Natural killer cell (primary cell): Measurements from ENCODE around the gene CNP. TPM values are rescaled to one million over a fixed set of nuclear protein-coding genes. Genes with fewer than 3 reads are reported as not detected.
A peak's percentile ranks its signal among the peaks of the same experiment; 100 is the strongest.

Experiments used
- ATAC-seq, 3 donors: fragments of 150-1000 bp in 2 of 3; fragments of 200-7000 bp in 1 of 3; cut with Tn5 transposase; 1 replicate in 1 of 3; 2 replicates in 2 of 3; pipeline ENCODE4 v1.10.0; 2021; ENCODE audit warnings: mild to moderate bottlenecking in 2 of 3, moderate library complexity in 2 of 3
- DNase-seq, 2 donors: peaks; one replicate each; pipeline versions ENCODE4 v3.0.0 to v3.0.0-alpha.2; 2013 to 2021; ENCODE audit warnings: mixed read lengths in 1 of 2
- H3K27ac ChIP-seq: one replicate; pipeline ENCODE4 v1.5.1; 2013; ENCODE audit warnings: mild to moderate bottlenecking, low read length
- H3K27me3 ChIP-seq: one replicate; pipeline ENCODE4 v1.6.1; 2013; ENCODE audit warnings: low read length; ENCODE audit not compliant: control insufficient read depth, insufficient read depth
- H3K36me3 ChIP-seq: one replicate; pipeline ENCODE4 v1.6.1; 2013; ENCODE audit warnings: low read length; ENCODE audit not compliant: control insufficient read depth, insufficient read depth
- H3K4me1 ChIP-seq: one replicate; pipeline ENCODE4 v1.6.1; 2013; ENCODE audit warnings: low read length; ENCODE audit not compliant: control insufficient read depth, insufficient read depth
- H3K4me3 ChIP-seq: one replicate; pipeline ENCODE4 v1.5.1; 2013; ENCODE audit warnings: low read length
- H3K9me3 ChIP-seq: one replicate; pipeline ENCODE4 v1.6.1; 2013; ENCODE audit warnings: low read length; ENCODE audit not compliant: control insufficient read depth, insufficient read depth
- H3K27ac Mint-ChIP-seq, 2 donors: one replicate each; pipeline ENCODE4 v1.8.0; 2022; ENCODE audit warnings: mild to moderate bottlenecking in 2 of 2, mixed read lengths in 2 of 2, moderate library complexity in 1 of 2
- H3K27me3 Mint-ChIP-seq, 2 donors: one replicate each; pipeline ENCODE4 v1.8.0; 2022; ENCODE audit warnings: low read depth in 2 of 2, mixed read lengths in 2 of 2
- H3K36me3 Mint-ChIP-seq: one replicate; pipeline ENCODE4 v1.8.0; 2022; ENCODE audit warnings: mixed read lengths
- H3K4me1 Mint-ChIP-seq, 2 donors: one replicate each; pipeline ENCODE4 v1.8.0; 2022; ENCODE audit warnings: mixed read lengths in 2 of 2
- H3K4me3 Mint-ChIP-seq: one replicate; pipeline ENCODE4 v1.8.0; 2022; ENCODE audit warnings: mild to moderate bottlenecking, moderate library complexity, mixed read lengths
- H3K9me3 Mint-ChIP-seq, 2 donors: one replicate each; pipeline ENCODE4 v1.8.0; 2022; ENCODE audit warnings: mixed read lengths in 2 of 2
- CTCF ChIP-seq: fragments of 200-600 bp; IDR thresholded peaks from one replicate; pipeline ENCODE4 v1.8.0; 2022; ENCODE audit warnings: antibody characterized with exemption
- WGBS: methylation state at CpG from one replicate; pipeline ENCODE4 v1.1.7; 2013; ENCODE audit warnings: missing lambda C conversion rate; ENCODE audit not compliant: insufficient coverage; 5-methylcytosine and 5-hydroxymethylcytosine counted together
- intact Hi-C: fragments of 100-400 bp; cut with micrococcal nuclease; formaldehyde crosslinking; loops from one replicate; pipeline ENCODE4 v1.14.2; 2022
- total RNA-seq, 4 donors: library from RNA; stranded (reverse); fragments of 120-200 nt in 1 of 4; gene quantifications; one replicate each; pipeline versions ENCODE4 v1.2.3 to v1.2.4, GENCODE V29; 2013 to 2022

CNP gene
- total RNA-seq, 3 donors from 2014 or later (not counting 1 experiment from before 2014, with no cell fraction given), result 32.4 to 44.8 (median 38.2) TPM

DNA sequence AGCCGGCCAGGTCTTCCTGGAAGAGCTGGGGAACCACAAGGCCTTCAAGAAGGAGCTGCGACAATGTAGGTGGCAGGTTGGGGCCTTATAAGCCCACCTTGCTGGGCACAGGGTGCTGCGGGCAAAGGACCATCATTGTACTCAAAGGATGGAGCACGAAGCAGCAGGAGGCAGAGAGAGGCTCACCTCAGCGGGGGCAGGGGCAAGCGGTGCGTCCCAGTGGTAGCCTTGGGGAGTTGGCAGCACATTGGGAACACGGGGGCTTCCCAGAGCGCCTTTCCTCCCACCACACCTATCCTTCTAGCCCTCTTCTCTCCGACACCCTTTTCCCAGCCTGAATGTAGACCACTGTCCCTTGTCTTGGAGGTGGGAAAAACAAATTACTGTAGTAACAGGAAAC, 2.1 kb downstream of the CNP start:
- Mint-ChIP-seq H3K4me3 (peak overlapping the region; percentile 21), H3K27ac (no peak overlapping the region), H3K27me3 (no peaks in the 10 kb centered on the region), H3K36me3 (no peaks in the 10 kb centered on the region), H3K9me3 (no peaks in the 10 kb centered on the region), H3K4me1 (peaks cover 38 to 48% of the 10 kb centered on the region in 2 donors)
- H3K36me3 ChIP-seq, result peaks cover 22% of the 10 kb centered on the region
- TF ChIP-seq CTCF, result no peak
- intact Hi-C loops, result no loop called here
- H3K27ac ChIP-seq, result no peak overlapping the region
- H3K4me3 ChIP-seq, result no peak overlapping the region
- peaks cover 48% of the 10 kb centered on the region for H3K4me1 ChIP-seq
- no peak for ATAC-seq
- WGBS, result 96% methylated on average over 7 of the region's 10 CpGs
- no peak for DNase-seq
- no peaks in the 10 kb centered on the region for H3K9me3 ChIP-seq
- H3K27me3 ChIP-seq, result no peaks in the 10 kb centered on the region

GRCh38 chr17:41970901-41971331, 4.3 kb downstream of the CNP start:
- peaks cover 43% of the 10 kb centered on the region for H3K36me3 ChIP-seq
- H3K4me1 ChIP-seq, result peaks cover 49% of the 10 kb centered on the region
- H3K9me3 ChIP-seq, result no peaks in the 10 kb centered on the region
- no peak for ATAC-seq
- Mint-ChIP-seq H3K4me1 (peaks cover 26 to 42% of the 10 kb centered on the region in 2 donors), H3K9me3 (no peaks in the 10 kb centered on the region), H3K36me3 (no peaks in the 10 kb centered on the region), H3K27me3 (no peaks in the 10 kb centered on the region), H3K27ac (peak overlapping the region in 1 of 2 donors; percentile 27), H3K4me3 (no peak overlapping the region)
- no peak for DNase-seq
- TF ChIP-seq CTCF, result no peak
- H3K27me3 ChIP-seq, result no peaks in the 10 kb centered on the region
- intact Hi-C loops, result no loop called here
- H3K4me3 ChIP-seq, result no peak overlapping the region
- H3K27ac ChIP-seq, result no peak overlapping the region
- WGBS, result 79% methylated on average over 4 of the region's 5 CpGs

DNA sequence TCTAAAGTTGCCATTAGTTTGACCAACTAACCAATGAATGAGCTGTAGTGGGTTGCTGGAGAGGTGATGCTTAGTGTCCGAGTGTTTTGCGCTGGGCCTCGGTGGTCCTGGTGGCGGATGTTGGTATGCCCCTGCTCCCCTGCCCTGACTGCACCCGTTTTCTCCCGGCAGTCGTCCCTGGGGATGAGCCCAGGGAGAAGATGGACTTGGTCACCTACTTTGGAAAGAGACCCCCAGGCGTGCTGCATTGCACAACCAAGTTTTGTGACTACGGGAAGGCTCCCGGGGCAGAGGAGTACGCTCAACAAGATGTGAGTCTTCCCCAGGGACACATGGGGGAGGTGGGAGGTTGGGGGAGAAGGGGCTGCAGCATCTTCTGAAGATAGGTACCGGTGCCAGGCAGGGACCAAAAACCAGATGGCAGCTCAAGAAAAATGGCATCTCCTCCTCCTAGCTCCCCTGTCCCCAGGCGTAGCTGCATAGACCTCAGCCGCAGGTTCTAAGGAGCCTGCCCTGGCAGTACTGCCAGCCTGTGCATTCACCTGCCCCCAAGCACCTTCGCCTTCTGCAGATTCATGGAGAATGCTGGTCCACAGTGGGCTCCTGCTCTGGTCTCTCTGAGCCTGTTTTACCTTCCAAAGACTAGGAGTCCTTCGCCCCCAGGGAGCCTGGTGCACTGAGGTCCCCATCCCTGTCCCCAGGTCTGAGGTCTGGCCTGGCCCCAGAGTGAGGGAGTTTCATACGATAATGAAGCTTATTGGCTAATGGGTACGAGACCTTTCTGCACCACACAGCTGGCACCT, 5.3 kb downstream of the CNP start:
- no peaks in the 10 kb centered on the region for H3K9me3 ChIP-seq
- H3K36me3 Mint-ChIP-seq, result no peaks in the 10 kb centered on the region
- H3K9me3 Mint-ChIP-seq, result no peaks in the 10 kb centered on the region
- whole genome bisulfite sequencing, result 89% methylated on average over 18 of the region's 18 CpGs
- H3K27ac ChIP-seq, result peak overlapping the region; percentile 77
- H3K4me1 ChIP-seq, result peaks cover 46% of the 10 kb centered on the region
- intact Hi-C loops, result no loop called here
- H3K27me3 ChIP-seq, result no peaks in the 10 kb centered on the region
- peak overlapping the region; percentile 47 for H3K4me3 Mint-ChIP-seq
- H3K27me3 Mint-ChIP-seq, result no peaks in the 10 kb centered on the region
- H3K4me1 Mint-ChIP-seq, result peaks cover 26 to 41% of the 10 kb centered on the region in 2 donors
- no peak for DNase-seq
- no peak for ATAC-seq
- peak overlapping the region; percentile 87 to 88 for H3K27ac Mint-ChIP-seq
- peaks cover 53% of the 10 kb centered on the region for H3K36me3 ChIP-seq
- H3K4me3 ChIP-seq, result no peak overlapping the region
- no peak for TF ChIP-seq CTCF
